Epidermal melanocyte (primary cell): Measurements from ENCODE around the gene CA7.
"Not testable (repeated sequence)": the region's sequence is repeated elsewhere in the genome, so short reads cannot be mapped to it uniquely, and the experiment has no call there.

Experiments used
- DNase-seq: peaks from one replicate; pipeline ENCODE4 v3.0.0; 2011; ENCODE audit warnings: low spot score; ENCODE audit not compliant: insufficient read length

Gene CA7

GRCh38 chr16:66846266-66846665 is 2.1 kb downstream of the CA7 start:
- DNase-seq: no peak

DNA sequence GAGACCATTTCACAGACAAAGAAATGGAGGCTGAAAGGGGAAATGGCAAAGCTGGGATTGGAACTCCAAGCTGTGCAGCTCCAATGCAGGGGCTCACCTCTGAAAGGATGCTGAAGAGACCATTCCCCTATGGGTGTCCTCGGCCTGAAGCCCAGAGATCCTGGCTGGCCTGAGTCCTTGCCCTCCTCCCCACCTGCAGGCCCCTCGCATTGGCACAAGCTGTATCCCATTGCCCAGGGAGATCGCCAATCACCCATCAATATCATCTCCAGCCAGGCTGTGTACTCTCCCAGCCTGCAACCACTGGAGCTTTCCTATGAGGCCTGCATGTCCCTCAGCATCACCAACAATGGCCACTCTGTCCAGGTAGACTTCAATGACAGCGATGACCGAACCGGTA is 2.6 kb downstream of the CA7 start:
- no peak for DNase-seq

- no peak for DNase-seq
Observed at GRCh38 chr16:66847533-66848067, 3.4 kb downstream of the CA7 start.

DNA sequence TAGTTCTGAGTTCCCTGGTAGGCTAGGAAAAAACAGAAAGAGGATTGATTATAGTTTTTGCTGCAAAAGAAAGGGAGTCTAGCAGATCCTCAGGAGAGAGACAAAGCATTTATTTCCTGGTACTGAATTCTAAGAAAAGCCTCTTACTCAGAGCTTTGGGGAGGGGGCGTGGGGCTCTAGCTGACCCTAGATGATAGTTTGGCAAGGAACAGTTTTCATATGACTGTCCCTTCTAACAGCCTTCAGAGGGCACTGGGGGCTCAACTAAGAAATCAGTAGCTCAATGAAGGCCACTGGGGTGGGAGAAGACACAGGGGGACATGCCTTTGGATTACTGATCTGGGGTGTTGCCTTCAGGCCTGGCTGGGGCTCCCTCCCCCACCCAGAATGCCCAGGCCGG is 4.0 kb downstream of the CA7 start:
- DNase-seq: no peak

GRCh38 chr16:66849021-66849420 is 4.8 kb downstream of the CA7 start:
- DNase-seq: no peak

DNA sequence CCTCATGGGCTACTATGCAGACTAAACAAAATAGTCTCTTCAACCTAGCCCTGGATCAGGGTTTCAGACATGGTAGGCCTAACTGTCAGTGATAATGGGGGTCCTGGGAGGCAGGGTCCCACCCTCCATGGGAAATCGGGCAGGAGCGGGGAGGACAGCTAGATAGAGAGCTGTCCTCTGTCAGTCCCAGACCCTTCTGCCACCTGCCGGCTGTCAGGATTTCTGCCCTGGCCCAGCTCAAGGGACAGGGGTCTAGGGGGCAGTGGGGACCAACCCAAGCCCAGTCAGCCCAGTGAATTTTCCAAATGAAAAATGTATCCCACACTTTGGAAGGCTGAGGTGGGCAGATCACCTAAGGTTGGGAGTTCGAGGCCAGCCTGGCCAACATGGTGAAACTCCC is 5.3 kb downstream of the CA7 start:
- DNase-seq: no peak

GRCh38 chr16:66850115-66850815 is 6.1 kb downstream of the CA7 start:
- no peak for DNase-seq

GRCh38 chr16:66851166-66851964 is 7.2 kb downstream of the CA7 start:
- DNase-seq: no peak

- no peak for DNase-seq
Observed at GRCh38 chr16:66853261-66854139, 9.3 kb downstream of the CA7 start.

DNA sequence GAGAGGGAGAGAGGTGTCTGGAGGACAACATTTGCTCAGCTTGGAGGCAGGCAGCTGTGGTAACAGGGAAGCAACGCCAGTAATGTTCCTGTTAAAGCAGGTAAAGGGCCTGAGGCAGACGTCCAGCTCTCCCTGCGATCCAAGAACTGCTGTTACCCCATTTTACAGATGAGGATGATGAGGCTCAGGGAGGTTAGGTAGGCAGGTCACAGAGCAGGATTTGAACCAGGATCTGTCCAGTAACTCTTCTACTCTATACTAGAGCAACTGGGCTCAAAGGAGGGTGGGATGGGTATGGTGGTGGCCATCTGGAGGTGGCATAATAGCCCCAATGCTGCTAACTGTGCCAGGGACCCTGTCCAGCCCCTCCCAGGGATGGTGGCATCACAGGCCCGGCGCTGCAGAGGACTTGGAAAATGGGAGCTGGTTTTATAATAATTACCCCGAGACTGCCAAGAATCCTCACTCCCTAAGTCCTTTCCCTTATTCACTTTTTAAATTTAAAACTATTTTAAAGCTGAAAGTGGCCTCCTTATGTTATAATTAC is 12.0 kb downstream of the CA7 start:
- DNase-seq: no peak

DNA sequence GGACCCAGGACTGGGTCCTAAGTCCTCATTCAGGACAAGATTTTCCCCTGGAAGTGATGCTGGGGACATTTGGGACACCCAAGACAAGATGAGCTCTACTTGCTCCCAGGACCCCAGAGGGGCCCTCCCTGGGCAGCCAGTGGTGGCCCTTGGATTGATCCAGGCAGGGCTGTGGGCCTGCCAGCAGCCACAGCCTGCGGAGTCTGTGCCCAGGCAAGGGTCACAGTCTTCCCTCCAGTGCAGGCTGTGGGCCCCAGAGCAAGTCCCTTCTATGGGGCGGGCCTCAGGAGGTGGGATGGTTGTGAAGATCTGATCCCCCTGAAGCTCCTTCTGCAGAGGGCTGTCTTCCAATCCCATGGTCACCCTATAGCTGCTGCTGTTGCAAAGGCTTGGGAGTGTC is 12.6 kb downstream of the CA7 start:
- no peak for DNase-seq

GRCh38 chr16:66857437-66857836 is 13.2 kb downstream of the CA7 start:
- DNase-seq: no peak

DNA sequence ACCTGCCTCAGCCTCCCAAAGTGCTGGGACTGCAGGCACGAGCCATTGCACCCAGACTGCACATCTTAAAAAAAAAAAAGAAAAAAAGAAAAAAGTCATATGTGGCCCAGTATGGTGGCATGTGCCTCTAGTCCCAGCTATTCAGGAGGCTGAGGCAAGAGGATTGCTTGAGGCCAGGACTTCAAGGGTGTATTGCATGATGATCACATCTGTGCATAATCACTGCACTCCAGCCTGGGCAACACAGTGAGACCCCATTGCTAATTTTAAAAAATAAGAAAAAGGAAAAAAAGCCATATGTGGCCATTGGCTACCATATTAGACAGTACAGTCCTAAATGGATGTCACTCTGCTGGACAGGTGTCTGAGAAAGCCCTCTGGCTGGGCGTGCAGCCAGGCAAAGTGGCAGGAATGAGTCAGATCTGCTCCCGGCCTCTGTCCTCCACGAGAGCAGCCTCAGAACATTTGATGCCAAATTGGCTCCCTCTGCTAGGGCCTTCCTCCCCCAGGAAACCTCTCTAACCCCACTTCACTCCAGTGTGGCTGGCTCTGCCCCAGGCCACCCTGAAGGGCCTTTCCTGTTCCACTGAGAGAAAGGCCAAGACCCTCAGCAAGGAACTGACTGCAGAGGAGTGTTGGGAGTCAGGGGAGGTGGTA is 14.7 kb downstream of the CA7 start:
- no peak for DNase-seq

DNA sequence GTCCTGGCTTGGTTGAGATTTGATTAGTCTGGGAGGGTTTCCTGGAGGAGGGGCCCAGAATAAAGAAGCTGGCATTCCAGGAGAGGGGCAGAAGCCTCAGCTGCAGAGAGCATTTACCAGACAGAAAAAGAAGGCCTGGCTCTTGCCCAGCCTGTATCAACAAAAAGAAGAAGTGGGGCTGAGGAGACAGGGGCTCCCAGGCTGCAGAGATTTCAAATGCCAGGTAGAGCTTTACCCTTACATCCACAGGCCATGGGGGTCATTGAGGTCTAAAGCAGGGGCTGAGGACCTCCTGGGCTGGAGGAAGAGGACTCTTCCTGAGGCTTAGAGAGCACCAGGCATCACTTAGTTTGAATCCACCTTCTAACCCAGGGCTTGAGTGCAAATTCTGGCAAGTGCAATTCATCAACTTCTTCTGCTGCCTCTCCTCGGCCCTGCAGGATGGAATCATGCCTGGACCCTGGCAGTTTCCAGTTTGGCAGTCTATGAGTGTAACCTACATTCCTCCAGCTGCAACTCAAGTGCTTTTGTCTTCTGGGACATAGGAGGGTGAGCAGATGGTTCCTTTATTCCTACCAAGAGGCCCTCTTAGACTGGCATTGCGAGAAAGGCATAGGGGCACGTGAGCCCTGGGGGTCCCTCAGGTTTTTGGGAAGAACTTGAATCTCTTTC is 15.3 kb downstream of the CA7 start:
- DNase-seq: no peak

DNA sequence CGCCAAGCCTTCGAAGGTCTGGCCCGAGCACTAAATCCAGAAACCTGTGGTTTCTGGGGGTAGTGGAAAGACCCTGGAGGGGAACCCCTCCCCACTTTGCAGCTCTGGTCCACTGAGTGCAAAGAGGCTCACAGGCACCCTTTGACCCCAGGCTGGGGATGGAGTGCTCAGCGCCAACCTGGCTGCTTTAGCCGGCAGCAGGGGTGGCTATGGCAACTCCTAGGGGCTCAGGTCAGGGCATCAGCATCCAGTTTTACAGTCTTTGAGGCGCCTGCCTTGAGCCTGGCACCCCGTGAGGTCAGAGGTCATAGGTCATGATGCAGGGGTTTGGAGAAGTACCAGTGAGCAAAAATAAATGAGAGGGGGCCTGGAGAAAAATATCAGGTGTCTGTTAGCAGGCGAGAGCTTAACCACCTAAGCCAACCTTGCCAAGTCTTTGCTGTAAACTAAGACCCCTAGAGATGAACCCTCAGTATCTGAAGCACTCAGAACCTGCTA is 17.9 kb downstream of the CA7 start:
- no peak for DNase-seq

DNA sequence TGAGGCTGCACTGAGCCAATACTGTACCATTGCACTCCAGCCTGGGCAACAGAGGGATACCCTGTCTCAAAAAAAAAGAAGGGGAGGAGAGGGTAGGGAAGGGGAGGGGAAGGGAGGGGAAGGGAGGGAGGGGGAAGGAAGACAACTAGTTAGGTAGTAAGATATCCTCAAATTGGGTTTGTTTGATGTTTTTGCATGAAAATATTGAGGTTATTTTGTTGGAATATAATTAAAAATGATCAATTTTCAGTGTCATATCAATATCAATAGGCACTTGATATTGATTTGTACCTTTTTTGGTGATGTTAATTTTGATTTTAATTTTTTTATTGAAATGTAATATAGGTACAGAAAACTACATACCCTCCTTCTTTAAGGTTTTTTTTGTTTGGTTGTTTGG is 19.5 kb downstream of the CA7 start:
- DNase-seq: no peak

DNA sequence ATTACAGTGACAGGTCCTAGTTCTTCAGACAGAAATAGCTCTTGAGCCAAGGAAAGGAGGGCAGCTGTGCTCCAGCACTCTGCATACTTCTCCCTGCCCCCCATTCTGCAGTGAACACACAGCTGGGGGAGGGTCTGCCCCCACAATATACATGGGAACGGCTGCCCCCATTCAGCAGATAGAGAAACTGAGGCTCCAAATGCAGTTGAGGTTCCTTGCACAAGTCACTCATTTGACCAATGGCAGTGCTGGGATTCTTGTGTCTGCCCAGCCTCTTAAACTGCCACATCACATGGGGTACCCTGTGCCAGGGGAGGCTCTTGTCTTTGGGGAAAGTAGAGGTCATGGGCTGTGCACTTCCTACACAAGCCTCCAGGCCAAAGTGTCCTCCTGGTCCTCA is 25.2 kb downstream of the CA7 start:
- no peak for DNase-seq

DNA sequence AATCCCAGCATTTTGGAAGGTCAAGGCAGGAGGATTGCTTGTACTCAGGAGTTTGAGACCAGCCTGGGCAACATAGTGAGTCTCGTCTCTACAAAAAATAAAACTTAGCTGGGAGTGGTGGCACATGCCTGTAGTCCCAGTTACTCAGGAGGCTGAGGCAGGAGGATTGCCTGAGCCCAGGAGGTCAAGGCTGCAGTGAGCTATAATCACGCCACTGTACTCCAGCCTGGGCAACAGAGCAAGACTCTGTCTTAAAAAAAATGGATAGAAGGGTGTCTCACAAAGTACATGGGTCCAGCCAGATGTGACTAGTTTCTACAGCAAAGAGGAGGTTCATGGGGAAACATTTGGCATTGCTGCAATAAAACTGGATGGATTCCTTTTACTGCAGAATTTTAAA is 27.1 kb downstream of the CA7 start:
- DNase-seq: not testable (repeated sequence)

DNA sequence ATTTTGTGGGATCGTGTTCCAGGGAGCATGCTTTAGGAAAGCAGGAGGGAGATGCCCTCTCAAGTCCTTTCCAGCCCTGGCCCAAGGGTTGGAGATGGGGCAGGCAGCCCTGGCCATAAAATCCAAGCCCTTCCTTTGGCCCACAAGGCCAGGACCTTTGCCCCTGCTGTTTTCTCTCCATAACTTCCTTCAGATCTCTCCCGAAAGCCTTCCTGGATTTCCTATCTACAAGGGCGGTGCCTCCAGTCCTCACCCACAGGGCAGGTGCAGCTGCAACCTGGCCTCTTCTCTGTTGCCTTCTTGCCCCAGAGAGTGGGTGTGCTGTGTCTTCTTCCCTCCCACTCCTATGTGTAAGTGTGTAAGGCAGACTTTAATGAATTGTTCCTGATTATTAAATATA is 27.6 kb downstream of the CA7 start:
- DNase-seq: no peak

DNA sequence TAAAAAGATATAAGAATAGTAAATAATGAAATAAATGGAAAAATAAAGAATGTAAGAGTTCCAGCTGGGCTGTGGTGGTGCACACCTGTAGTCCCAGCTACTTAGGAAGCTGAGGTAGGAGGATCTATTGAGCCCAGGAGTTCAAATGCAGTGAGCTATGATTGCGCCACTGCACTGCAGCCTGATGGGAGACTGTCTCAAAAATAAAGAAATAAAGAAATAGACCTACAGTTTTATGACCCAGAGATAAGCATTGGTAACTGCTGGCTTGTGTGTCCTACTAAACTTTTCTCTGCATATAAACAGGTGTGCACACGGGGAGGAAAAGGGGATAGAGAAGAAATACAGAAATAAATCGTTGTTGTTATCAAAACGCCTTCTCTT is 28.3 kb downstream of the CA7 start:
- DNase-seq: no peak
